OCI-M1 (cell line): Measurements from ENCODE around the gene RALA.

Experiments
- DNase-seq: peaks from one replicate; lab custom pipeline; 2025; lab: John Stamatoyannopoulos, UW

The RALA gene

GRCh38 chr7:39613577-39613976 lies 9.8 kb upstream of the RALA start:
- no peak for DNase-seq

GRCh38 chr7:39614299-39614698 lies 9.1 kb upstream of the RALA start:
- peak; percentile 46 for DNase-seq

GRCh38 chr7:39615350-39615975 lies 7.9 kb upstream of the RALA start:
- no peak for DNase-seq

- no peak for DNase-seq
Measured at GRCh38 chr7:39616138-39616537, 7.2 kb upstream of the RALA start.

GRCh38 chr7:39617005-39617404 lies 6.4 kb upstream of the RALA start:
- DNase-seq, result no peak

- no peak for DNase-seq
Measured at GRCh38 chr7:39618868-39619267, 4.5 kb upstream of the RALA start.

GRCh38 chr7:39620486-39620885 lies 2.9 kb upstream of the RALA start:
- DNase-seq, result no peak

GRCh38 chr7:39621261-39621660 lies 2.1 kb upstream of the RALA start:
- no peak for DNase-seq

GRCh38 chr7:39621784-39622411 lies 1.5 kb upstream of the RALA start:
- DNase-seq, result peak; percentile 74

- DNase-seq, result no peak
Measured at GRCh38 chr7:39622609-39623008, 763 bp upstream of the RALA start.

- DNase-seq, result peak; percentile 33
Measured at GRCh38 chr7:39623732-39624441, 515 bp downstream of the RALA start.

- DNase-seq, result peak; percentile 33
Measured at GRCh38 chr7:39624442-39624807, 1.1 kb downstream of the RALA start.

GRCh38 chr7:39624935-39625694 lies 1.7 kb downstream of the RALA start:
- DNase-seq, result peak; percentile 73

- DNase-seq, result no peak
Measured at GRCh38 chr7:39631736-39632308, 8.4 kb downstream of the RALA start.

GRCh38 chr7:39633563-39634477 lies 10.4 kb downstream of the RALA start:
- DNase-seq, result no peak

GRCh38 chr7:39634478-39634805 lies 11.1 kb downstream of the RALA start:
- DNase-seq, result no peak

- DNase-seq, result no peak
Measured at GRCh38 chr7:39637400-39637799, 14.0 kb downstream of the RALA start.

- DNase-seq, result no peak
Measured at GRCh38 chr7:39637963-39638485, 14.7 kb downstream of the RALA start.

- no peak for DNase-seq
Measured at GRCh38 chr7:39642896-39643295, 19.5 kb downstream of the RALA start.

GRCh38 chr7:39644170-39644569 lies 20.8 kb downstream of the RALA start:
- DNase-seq, result no peak
